GM18951 (cell line): ENCODE measurements around the gene GOT1.

Experiments used
- POLR2A ChIP-seq: IDR thresholded peaks from 4 replicates; pipeline ENCODE4 v1.6.1; 2011; ENCODE audit warnings: mild to moderate bottlenecking; ENCODE audit not compliant: insufficient read length, insufficient read depth; ENCODE audit errors: extremely low read depth
- in situ Hi-C: fragments of 300-500 bp; cut with MboI; formaldehyde crosslinking; loops from one replicate; pipeline ENCODE4 v1.12.0; 2022; ENCODE audit warnings: low sequenced_read_pairs, mixed read lengths, inconsistent platforms; ENCODE audit not compliant: unreplicated experiment

Gene GOT1

DNA sequence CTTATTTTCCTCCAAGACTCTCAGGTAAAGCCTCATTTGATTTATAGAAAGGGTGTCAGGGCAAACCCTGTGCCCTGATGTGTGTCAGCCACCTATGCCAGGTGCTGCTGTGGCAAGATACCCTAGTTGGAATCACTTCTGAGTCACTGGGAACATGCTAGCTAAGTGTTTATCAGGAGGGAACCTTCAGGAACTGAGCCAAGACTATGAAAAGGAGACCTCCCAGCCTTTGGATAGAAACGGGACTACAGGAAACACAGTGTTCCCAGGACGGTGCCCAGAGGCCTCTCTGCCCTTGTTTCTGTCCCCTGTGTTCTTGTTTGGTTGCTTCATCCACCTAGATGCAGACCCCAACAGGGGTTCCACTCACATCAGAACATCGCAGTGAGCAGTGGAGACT, 72.7 kb downstream of the GOT1 start:
- in situ Hi-C loops = no loop called here
- no peak for TF ChIP-seq POLR2A

DNA sequence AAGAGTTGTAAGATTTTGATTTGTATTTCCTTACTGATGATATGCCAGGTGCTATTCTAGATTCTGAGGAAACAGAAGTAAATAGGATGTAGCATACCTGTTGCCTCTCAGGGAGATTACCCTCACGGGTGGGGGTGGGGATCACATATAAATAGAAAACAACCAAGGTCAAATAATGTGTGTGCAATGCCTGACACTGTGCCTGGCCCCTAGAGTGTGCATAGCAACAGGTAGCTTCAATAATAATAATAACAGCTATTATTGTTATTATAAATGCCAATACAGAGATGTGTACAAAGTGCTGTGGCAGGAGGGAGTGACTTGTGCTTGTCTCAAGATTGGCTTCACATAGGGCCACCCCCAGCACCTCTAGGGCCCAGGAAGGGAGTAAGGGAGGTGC, 77.2 kb downstream of the GOT1 start:
- in situ Hi-C loops = no loop called here

DNA sequence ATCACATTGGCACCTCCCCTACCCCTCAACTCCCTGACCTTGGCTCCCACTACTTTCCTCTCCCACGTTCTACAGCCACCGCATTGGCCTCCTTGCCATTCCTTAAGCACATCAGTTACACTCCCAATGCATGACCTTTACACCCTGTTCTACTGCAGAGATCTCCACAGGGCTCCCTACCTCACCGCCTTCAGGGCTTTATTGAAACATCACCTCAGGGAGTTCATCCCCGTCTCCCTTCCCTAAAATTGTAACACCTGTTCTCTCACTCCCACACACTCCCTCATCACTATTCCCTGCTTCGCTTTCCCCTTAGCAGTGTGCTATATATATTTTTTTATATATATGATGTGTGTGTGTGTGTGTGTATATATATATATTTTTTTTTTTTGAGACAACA, 82.8 kb downstream of the GOT1 start:
- in situ Hi-C loops = no loop called here
- TF ChIP-seq POLR2A = no peak

More for the DNA sequence above, 77.2 kb downstream of the GOT1 start:
- no peak for TF ChIP-seq POLR2A
